Sciatic nerve (tissue), 2 donors: ENCODE results near the gene CHD3. TPM values are rescaled to one million over a fixed set of nuclear protein-coding genes. Genes with fewer than 3 reads are reported as not detected.
"Not testable (repeated sequence)": the region's sequence is repeated elsewhere in the genome, so short reads cannot be mapped to it uniquely, and the experiment has no call there.

Experiments
- ATAC-seq: fragments of 200-7000 bp; cut with Tn5 transposase; one replicate; pipeline ENCODE4 v1.9.1; 2020; ENCODE audit warnings: mild to moderate bottlenecking, moderate library complexity
- DNase-seq: peaks from one replicate; pipeline ENCODE4 v3.0.0-alpha.2; 2020; ENCODE audit warnings: low spot score
- intact Hi-C: fragments of 100-400 bp; cut with DNase I; formaldehyde crosslinking; loops from one replicate; pipeline ENCODE4 v1.14.2; 2022
- total RNA-seq: library from RNA; stranded (reverse); fragmentation: NEBNext Ultra II Directional; extraction: Animal tissue kit (Norgen Biotek cat#: 25700); gene quantifications from one replicate; pipeline ENCODE4 v1.2.1, GENCODE V29; 2021
- donor health status: DM: no; HTN: no; CAD: no.
- donor health status: DM: no; HTN: no; CAD: no.

Gene CHD3
- total RNA-seq, 1 donor from 2014 or later: 138 TPM

DNA sequence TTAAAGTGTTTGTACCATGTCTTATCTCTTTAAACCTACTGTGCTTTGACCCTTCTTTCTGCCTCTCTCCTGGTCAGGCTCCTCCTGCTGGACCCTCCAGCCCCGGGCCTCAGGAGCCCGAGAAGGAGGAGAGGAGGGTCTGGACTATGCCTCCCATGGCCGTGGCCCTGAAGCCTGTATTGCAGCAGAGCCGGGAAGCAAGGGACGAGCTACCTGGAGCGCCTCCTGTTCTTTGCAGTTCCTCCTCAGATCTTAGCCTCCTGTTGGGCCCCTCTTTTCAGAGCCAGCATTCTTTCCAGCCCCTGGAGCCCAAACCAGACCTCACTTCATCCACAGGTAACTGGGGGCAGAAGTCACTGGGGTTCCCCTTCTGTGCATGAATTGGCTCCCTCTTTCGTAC, 57.1 kb downstream of the CHD3 start:
- intact Hi-C loops: no loop called here
- no peak for ATAC-seq
- no peak for DNase-seq

DNA sequence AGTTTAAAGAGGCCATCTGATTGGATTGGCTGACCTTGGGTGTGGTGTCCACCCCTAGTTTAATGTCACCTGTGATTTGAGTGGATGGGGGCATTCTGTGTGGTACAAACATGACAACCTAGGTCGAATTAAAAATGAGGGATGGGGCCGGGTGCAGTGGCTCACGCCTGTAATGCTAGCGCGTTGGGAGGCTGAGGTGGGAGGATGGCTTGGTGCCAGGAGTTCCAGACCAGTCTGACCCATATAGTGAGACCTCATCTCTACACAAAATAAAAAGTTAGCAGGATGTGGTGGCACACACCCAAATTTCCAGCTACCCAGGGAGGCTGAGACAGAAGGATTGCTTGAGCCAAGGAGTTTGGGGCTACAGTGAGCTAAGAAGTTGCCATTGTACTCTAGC, 57.9 kb downstream of the CHD3 start:
- intact Hi-C loops: no loop called here
- DNase-seq: no peak
- no peak for ATAC-seq

DNA sequence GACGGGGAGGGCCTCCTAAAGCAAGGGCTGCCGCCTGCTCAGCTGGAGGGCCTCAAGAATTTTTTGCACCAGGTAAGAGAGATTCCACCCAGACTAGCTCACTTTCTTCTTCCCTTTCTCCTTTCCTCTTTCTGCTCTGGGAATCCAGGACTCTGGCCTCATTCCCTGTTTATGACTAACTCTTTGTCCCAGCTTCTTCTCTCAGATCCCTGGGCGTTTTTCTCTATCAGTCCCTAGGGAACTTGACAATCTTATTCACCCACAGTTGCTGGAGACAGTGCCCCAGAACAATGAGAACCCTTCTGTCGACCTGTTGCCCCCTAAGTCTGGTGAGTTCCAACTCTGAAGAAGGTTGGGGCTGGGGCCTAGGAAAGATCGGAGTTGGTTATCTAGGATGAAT, 59.1 kb downstream of the CHD3 start:
- no peak for ATAC-seq
- intact Hi-C loops: no loop called here
- DNase-seq: no peak

DNA sequence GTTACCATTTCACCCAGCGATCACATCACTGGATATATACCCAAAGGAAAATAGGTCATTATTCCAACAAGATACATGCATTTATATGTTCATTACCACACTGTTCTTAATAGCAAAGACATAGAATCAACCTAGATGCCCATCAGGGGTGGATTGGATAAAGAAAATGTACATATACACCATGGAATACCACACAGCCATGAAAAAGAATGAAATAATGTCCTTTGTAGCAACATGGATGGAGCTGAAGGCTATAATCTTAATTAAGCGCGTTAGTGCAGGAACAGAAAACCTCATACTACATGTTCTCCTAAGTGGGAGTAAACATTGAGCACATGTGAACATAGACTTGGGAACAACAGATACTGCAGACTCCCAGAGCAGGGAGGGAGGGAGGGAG, 62.0 kb downstream of the CHD3 start:
- intact Hi-C loops: no loop called here
- ATAC-seq: no peak
- no peak for DNase-seq

DNA sequence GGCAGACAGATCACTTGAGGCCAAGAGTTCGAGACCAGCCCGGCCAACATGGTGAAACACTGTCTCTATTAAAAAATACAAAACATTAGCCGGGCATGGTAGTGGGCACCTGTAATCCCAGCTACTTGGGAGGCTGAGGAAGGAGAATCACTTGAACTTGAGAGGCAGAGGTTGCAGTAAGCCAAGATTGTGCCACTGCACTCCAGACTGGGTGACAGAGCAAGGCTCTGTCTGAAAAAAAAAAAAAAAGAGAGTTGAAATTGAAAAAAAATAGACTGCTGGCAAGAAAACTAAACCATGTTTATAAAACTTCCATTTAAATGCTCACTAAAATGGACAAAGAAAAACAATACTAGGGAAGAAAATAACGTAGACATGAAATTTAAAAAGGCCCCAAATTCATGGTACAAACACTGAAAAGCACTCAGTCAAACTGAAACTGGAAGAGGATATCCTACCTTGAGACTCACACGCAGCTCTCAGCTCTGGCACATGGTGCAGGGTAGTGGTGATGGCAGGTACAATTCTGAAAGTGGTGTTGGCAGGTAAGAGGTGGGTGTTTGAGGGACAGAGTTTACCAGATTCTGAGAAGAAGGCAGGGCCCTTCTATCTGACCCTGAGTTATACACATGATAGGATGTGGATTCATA, 62.7 kb downstream of the CHD3 start:
- no peak for ATAC-seq
- no peak for DNase-seq
- intact Hi-C loops: no loop called here

DNA sequence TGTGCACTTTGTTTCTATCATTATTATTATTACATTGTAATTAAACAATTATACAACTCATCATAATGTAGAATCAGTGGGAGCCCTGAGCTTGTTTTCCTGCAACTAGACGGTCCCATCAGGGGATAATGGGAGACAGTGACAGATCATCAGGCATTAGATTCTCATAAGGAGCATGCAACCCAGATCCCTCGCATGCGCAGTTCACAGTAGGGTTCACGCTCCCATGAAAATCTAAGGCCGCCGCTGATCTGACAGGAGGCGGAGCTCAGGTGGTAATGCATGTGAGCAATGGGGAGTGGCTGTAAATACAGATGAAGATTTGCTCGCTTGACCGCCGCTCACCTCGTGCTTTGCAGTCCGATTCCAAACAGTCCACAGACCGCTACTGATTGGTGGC, 64.7 kb downstream of the CHD3 start:
- DNase-seq, intact Hi-C loops, ATAC-seq: not testable (repeated sequence)

DNA sequence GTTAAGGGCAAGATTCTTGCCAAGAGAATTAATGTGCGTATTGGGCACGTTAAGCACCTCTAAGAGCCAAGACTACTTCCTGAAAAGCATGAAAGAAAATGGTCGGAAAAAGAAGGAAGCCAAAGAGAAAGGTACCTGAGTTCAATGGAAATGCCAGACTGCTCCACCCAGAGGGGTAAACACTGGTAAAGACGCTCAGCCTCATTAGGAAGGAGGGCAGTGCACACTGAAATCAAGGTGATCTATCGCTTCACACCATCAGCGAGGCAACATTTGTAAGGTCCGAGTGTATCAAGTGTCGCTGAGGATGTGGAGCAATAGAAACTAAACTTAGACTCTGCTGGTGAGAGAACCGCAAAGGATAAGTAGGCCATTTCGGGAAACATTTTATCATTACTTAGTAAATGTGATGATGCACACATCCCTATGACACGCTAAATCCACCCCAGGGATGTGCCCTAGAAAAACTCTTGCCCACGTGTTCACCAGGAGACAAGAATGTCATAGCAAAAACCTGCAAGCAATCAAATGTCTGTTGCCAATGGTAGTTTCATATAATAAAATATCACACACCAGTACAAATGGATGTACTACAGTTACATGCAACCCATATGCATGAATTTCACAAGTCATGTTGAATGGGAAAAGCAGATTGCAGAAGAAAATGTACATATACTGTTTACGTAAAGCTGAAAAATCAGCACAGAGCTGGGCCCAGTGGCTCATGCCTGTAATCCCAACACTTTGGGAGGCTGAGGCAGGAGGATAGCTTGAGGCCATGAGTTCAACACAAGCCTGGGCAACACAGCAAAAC, 67.0 kb downstream of the CHD3 start:
- intact Hi-C loops: no loop called here
- ATAC-seq (no peak), DNase-seq (no peak)

DNA sequence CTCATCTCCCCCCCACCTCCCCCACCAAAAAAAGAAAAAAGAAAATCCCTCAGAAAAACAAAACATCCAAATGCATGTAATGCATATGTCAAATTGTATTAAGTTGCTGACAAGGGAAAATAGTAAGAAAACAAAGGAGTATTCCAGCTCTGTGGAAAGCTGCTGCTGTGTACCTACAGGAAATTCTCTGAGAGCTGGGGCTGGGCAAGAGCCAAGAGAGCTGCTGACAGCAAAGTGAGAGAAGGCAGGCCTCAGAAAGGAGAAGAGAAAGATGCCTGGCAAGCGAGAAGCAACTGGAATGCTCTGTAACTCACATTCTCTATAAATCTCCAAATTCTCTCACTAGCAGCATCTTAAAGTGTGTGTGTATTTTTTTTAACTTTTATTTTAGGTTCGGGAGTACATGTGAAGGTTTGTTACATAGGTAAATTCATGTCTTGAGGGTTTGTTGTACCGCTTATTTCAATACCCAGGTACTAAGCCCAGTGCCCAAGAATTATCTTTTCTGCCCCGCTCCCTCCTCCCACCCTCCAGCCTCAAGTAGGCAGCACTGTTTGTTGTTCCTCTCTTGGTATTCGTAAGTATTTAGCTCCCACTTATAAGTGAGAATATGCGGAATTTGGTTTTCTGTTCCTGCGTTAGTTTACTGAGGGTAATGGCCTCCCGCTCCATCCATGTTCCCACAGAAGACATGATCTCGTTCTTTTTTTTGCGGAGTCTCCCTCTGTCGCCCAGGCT, 67.8 kb downstream of the CHD3 start:
- no peak for ATAC-seq
- intact Hi-C loops: no loop called here
- DNase-seq: no peak

DNA sequence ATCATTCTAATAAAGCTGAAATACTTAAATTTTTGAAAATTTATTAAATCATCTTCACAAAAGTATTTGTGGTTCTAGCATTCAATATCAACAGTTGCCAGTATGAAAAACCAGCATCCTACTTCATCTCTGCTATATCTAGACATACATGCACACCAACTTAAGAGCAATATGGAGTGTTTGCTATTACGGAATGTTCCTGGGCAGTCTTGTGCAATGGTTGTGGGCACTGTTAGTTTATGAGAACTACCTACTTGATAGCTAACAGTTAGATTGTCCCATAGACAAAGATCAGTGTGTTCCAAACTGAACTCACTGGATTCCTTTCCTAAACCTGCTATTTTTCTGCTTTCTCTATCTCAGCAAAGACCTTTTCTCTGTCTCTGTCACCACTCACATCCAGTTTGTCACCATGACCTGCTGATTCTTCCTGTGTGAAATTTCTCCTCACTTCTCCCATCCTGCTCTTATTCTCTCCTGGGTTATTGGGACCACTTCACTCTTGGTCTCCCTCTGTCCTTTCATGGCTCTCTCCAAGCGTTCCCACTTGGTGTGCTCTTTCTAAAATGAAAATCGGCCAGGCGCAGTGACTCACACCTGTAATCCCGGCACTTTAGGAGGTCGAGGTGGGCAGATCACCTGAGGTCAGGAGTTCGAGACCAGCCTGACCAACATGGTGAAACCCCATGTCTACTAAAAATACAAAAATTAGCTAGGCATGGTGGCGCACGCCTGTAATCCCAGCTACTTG, 71.1 kb downstream of the CHD3 start:
- DNase-seq: no peak
- no peak for ATAC-seq
- intact Hi-C loops: no loop called here

DNA sequence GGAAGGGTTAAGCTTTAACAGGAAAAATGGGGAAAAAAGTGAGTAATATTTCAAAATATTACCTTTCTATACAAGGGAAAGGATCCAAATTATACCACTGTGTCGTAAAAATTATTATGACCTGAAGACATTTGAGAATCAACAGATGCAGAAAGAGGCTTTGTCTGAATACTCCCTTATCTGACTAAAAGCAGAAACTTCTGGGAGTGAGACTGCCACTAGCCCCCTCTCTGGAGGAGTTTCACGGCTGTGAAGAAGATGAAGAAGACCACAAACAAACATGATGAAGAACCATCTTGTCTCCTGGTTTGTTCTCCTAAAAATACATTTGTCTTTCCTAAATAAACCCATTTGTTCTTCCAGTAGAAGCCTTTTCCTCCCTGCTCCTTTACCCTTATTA, 72.8 kb downstream of the CHD3 start:
- ATAC-seq (no peak), DNase-seq (no peak)
- intact Hi-C loops: no loop called here

Other genes with a start within 250 kb of the CHD3 start
- gene ATP1B2, start 237.9 kb upstream of the CHD3 start, total RNA-seq: 14.3 TPM
- gene TP53, start 201.3 kb upstream of the CHD3 start, total RNA-seq: 41.5 TPM
- gene WRAP53, start 200.3 kb upstream of the CHD3 start, total RNA-seq: 5.7 TPM
- gene EFNB3, start 183.6 kb upstream of the CHD3 start, total RNA-seq: 0.53 TPM
- 0.31 TPM for gene DNAH2, start 171.0 kb upstream of the CHD3 start, total RNA-seq
- 41.0 TPM for gene KDM6B, start 54.6 kb upstream of the CHD3 start, total RNA-seq
- 18.5 TPM for gene TMEM88, start 33.7 kb upstream of the CHD3 start, total RNA-seq
- gene NAA38, start 31.2 kb upstream of the CHD3 start, total RNA-seq: 53.5 TPM
- 13.3 TPM for gene CYB5D1, start 30.8 kb upstream of the CHD3 start, total RNA-seq
- 5.7 TPM for gene RNF227, start 27.5 kb downstream of the CHD3 start, total RNA-seq
- 1.2 TPM for gene KCNAB3, start 41.1 kb downstream of the CHD3 start, total RNA-seq
- gene TRAPPC1, start 43.2 kb downstream of the CHD3 start, total RNA-seq: 78.3 TPM
- gene CNTROB, start 43.4 kb downstream of the CHD3 start, total RNA-seq: 27.8 TPM
- gene GUCY2D, start 113.8 kb downstream of the CHD3 start, total RNA-seq: not detected
- gene ALOX15B, start 150.3 kb downstream of the CHD3 start, total RNA-seq: not detected
- not detected for gene ALOX12B, start 198.9 kb downstream of the CHD3 start, total RNA-seq
- gene ALOXE3, start 229.7 kb downstream of the CHD3 start, total RNA-seq: not detected
- gene HES7, start 235.3 kb downstream of the CHD3 start, total RNA-seq: 1.1 TPM